ENCODE results near the gene SYNE1. TPM values are rescaled to one million over a fixed set of nuclear protein-coding genes. Genes with fewer than 3 reads are reported as not detected.

SYNE1 gene
- total and polyA plus RNA-seq, 2 of the 8 experiments (the other 6 are each of a cell fraction or from before 2014, with no cell fraction given), result 2.8 to 5.5 TPM

- TF ChIP-seq ATF2 (IDR thresholded peaks at IDR 0.05; ENCODE audit: low read length) (no peak), SAP30 (IDR thresholded peaks at IDR 0.05; ENCODE audit: insufficient read depth, insufficient replicate concordance, low read length) (no peak), EP300 (IDR thresholded peaks at IDR 0.05; ENCODE audit: borderline replicate concordance in 1 of 2, low read depth in 2 of 2, low read length in 2 of 2) (no peak), SIN3A (conservative IDR thresholded peaks at IDR 0.05 in 1 of 2, IDR thresholded peaks at IDR 0.05 in 1 of 2; ENCODE audit: low read depth in 1 of 2, low read length in 2 of 2) (no peak), POU5F1 (IDR thresholded peaks at IDR 0.05; ENCODE audit: low read depth, low read length) (no peak), MAFK (IDR thresholded peaks at IDR 0.05; ENCODE audit: low read depth, low read length) (no peak), BRCA1 (IDR thresholded peaks at IDR 0.05; ENCODE audit: low read depth, low read length) (no peak), FOSL1 (IDR thresholded peaks at IDR 0.05; ENCODE audit: insufficient read depth, low read depth, low read length) (no peak)
Measured at GRCh38 chr6:152343735-152344360, 293.3 kb downstream of the SYNE1 start (continued).

All from H1 (cell line).